ENCODE measurements around the gene PTPN18.
"Not testable (repeated sequence)": the region's sequence is repeated elsewhere in the genome, so short reads cannot be mapped to it uniquely, and the experiment has no call there.

GRCh38 chr2:130406280-130406679, 50.4 kb downstream of the PTPN18 start:
- not testable (repeated sequence) for TF ChIP-seq CTCF (IDR thresholded peaks at IDR 0.05; ENCODE audit: borderline replicate concordance, extremely low read depth, low read length, poor library complexity, severe bottlenecking); EZH2 (IDR thresholded peaks at IDR 0.05; ENCODE audit: borderline replicate concordance, low read depth, low read length, severe bottlenecking)

All from DND-41 (cell line).